IPS-15b (cell line): Measurements from ENCODE around the gene AKAP14.

Experiments
- H3K27me3 ChIP-seq: one replicate; pipeline ENCODE4 v1.6.1; 2013; ENCODE audit warnings: low read length; ENCODE audit not compliant: control insufficient read depth, insufficient read depth
- H3K36me3 ChIP-seq: one replicate; pipeline ENCODE4 v1.6.1; 2013; ENCODE audit warnings: low read length; ENCODE audit not compliant: control insufficient read depth, insufficient read depth
- H3K4me1 ChIP-seq: one replicate; pipeline ENCODE4 v1.6.1; 2013; ENCODE audit warnings: mild to moderate bottlenecking, low read length; ENCODE audit not compliant: control insufficient read depth, insufficient read depth
- H3K4me3 ChIP-seq: one replicate; pipeline ENCODE4 v1.5.1; 2013; ENCODE audit warnings: low read depth, low read length
- H3K9ac ChIP-seq: one replicate; pipeline ENCODE4 v1.6.1; 2013; ENCODE audit warnings: low read depth, mild to moderate bottlenecking, low read length
- H3K9me3 ChIP-seq: one replicate; pipeline ENCODE4 v1.6.1; 2013; ENCODE audit warnings: mild to moderate bottlenecking, low read length; ENCODE audit not compliant: control insufficient read depth, insufficient read depth

AKAP14 gene

GRCh38 chrX:119895843-119896326, at the start of gene AKAP14:
AKAP14 (plus strand) TSS chrX:119895893; CDS start chrX:119903224, 7,331 bp downstream.
- no peak within 1 kb of the TSS for H3K9ac ChIP-seq
- no peaks in the 10 kb centered on the region for H3K4me1 ChIP-seq
- H3K4me3 ChIP-seq: no peak within 1 kb of the TSS
- H3K36me3 ChIP-seq: no peaks in the 10 kb centered on the region
- no peaks in the 10 kb centered on the region for H3K27me3 ChIP-seq
- no peaks in the 10 kb centered on the region for H3K9me3 ChIP-seq

GRCh38 chrX:119852382-119853353, 43.0 kb upstream of the AKAP14 start, which contains the start of gene UPF3B:
UPF3B (minus strand) TSS chrX:119852963; CDS start chrX:119852928, 35 bp downstream.
- H3K9me3 ChIP-seq: peaks cover 2% of the 10 kb centered on the region
- H3K36me3 ChIP-seq: peaks cover 7% of the 10 kb centered on the region
- no peaks in the 10 kb centered on the region for H3K27me3 ChIP-seq
- peak within 1 kb of the TSS; percentile 81 for H3K9ac ChIP-seq
- peak within 1 kb of the TSS; percentile 81 for H3K4me3 ChIP-seq
- H3K4me1 ChIP-seq: no peaks in the 10 kb centered on the region

- H3K27me3 ChIP-seq: no peaks in the 10 kb centered on the region
- H3K4me1 ChIP-seq: no peaks in the 10 kb centered on the region
- peaks cover 2% of the 10 kb centered on the region for H3K9me3 ChIP-seq
- peak overlapping the region; percentile 46 for H3K4me3 ChIP-seq
- H3K36me3 ChIP-seq: peaks cover 7% of the 10 kb centered on the region
- no peak overlapping the region for H3K9ac ChIP-seq
Observed at GRCh38 chrX:119853444-119853843, 42.2 kb upstream of the AKAP14 start.

- H3K9ac ChIP-seq: peak overlapping the region; percentile 54
- no peaks in the 10 kb centered on the region for H3K27me3 ChIP-seq
- no peaks in the 10 kb centered on the region for H3K9me3 ChIP-seq
- H3K36me3 ChIP-seq: no peaks in the 10 kb centered on the region
- no peaks in the 10 kb centered on the region for H3K4me1 ChIP-seq
- peak overlapping the region; percentile 92 for H3K4me3 ChIP-seq
Observed at GRCh38 chrX:119870626-119871131, 25.0 kb upstream of the AKAP14 start.

GRCh38 chrX:119871245-119871598, 24.5 kb upstream of the AKAP14 start:
- H3K9me3 ChIP-seq: no peaks in the 10 kb centered on the region
- H3K9ac ChIP-seq: peak overlapping the region; percentile 54
- no peaks in the 10 kb centered on the region for H3K27me3 ChIP-seq
- no peaks in the 10 kb centered on the region for H3K4me1 ChIP-seq
- peak overlapping the region; percentile 92 for H3K4me3 ChIP-seq
- no peaks in the 10 kb centered on the region for H3K36me3 ChIP-seq

- no peaks in the 10 kb centered on the region for H3K27me3 ChIP-seq
- peak within 1 kb of the TSS; percentile 92 for H3K4me3 ChIP-seq
- H3K9me3 ChIP-seq: no peaks in the 10 kb centered on the region
- no peaks in the 10 kb centered on the region for H3K4me1 ChIP-seq
- H3K36me3 ChIP-seq: no peaks in the 10 kb centered on the region
- H3K9ac ChIP-seq: peak within 1 kb of the TSS; percentile 92
Observed at GRCh38 chrX:119871599-119872395, 23.9 kb upstream of the AKAP14 start, which contains the start of the genes NDUFA1 and RNF113A. NDUFA1 (plus strand) TSS chrX:119871832; CDS start chrX:119871912, 80 bp downstream. RNF113A (minus strand) TSS chrX:119871733; CDS start chrX:119871613, 120 bp downstream.

- Histone ChIP-seq H3K27me3 (no peaks in the 10 kb centered on the region), H3K4me3 (no peak overlapping the region), H3K4me1 (no peaks in the 10 kb centered on the region), H3K9me3 (no peaks in the 10 kb centered on the region), H3K36me3 (no peaks in the 10 kb centered on the region), H3K9ac (no peak overlapping the region)
Observed at GRCh38 chrX:119878740-119879139, 17.0 kb upstream of the AKAP14 start.

- H3K4me1 ChIP-seq: no peaks in the 10 kb centered on the region
- H3K9me3 ChIP-seq: no peaks in the 10 kb centered on the region
- no peak overlapping the region for H3K4me3 ChIP-seq
- no peaks in the 10 kb centered on the region for H3K36me3 ChIP-seq
- H3K9ac ChIP-seq: no peak overlapping the region
- H3K27me3 ChIP-seq: no peaks in the 10 kb centered on the region
Observed at GRCh38 chrX:119880076-119880475, 15.6 kb upstream of the AKAP14 start.

GRCh38 chrX:119880552-119881437, 14.9 kb upstream of the AKAP14 start:
- H3K4me3 ChIP-seq: no peak overlapping the region

GRCh38 chrX:119885554-119886428, 9.9 kb upstream of the AKAP14 start:
- no peaks in the 10 kb centered on the region for H3K9me3 ChIP-seq
- no peaks in the 10 kb centered on the region for H3K36me3 ChIP-seq
- H3K27me3 ChIP-seq: no peaks in the 10 kb centered on the region
- H3K4me3 ChIP-seq: no peak overlapping the region
- no peak overlapping the region for H3K9ac ChIP-seq
- H3K4me1 ChIP-seq: no peaks in the 10 kb centered on the region

More at GRCh38 chrX:119880552-119881437, 14.9 kb upstream of the AKAP14 start:
- Histone ChIP-seq H3K36me3 (no peaks in the 10 kb centered on the region), H3K27me3 (no peaks in the 10 kb centered on the region), H3K9ac (no peak overlapping the region), H3K9me3 (no peaks in the 10 kb centered on the region), H3K4me1 (no peaks in the 10 kb centered on the region)
